OCI-LY7 (cell line): ENCODE results near the gene TEKT5.

Source experiments
- EZH2phosphoT487 ChIP-seq: fragments of 200-600 bp; sonication (generic); IDR thresholded peaks from 2 replicates; pipeline ENCODE4 v1.6.1; 2018; ENCODE audit warnings: low read depth, borderline replicate concordance, mild to moderate bottlenecking, mixed run types, antibody characterized with exemption, low read length, moderate library complexity, mixed read lengths
- TF ChIP-seq, protein P1 (sequence below): fragments of 200-600 bp; sonication (generic); conservative IDR thresholded peaks from 2 replicates; pipeline ENCODE4 v1.5.1; 2014; ENCODE audit warnings: mild to moderate bottlenecking, antibody characterized with exemption, low read length, moderate library complexity, mixed read lengths

DNA sequence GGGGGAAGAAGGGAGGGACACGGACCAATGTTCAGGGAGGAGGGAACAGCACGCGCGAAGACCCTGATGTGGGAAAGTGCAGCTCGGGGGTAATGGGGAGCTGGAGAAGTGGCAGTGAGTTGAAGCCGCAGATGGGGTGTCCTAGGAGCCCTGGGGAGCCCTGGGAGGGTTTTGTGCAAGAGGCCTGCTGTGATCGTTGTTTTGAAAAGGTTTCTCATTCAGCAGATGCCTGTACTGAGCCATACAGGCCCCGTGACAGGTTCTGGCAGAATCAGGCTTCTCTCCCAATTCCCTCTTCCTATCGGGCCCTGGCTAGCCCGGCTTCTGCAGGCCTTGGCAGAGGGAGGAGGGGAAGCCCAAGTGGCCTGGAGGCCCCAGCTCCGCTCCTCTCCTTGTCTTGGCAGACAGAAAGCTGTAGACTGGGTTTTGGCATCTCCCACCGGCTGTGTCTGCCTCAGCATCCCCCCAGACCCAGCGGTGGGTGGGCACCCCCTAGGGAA, 76.0 kb downstream of the TEKT5 start:
- TF ChIP-seq, protein P1, sequence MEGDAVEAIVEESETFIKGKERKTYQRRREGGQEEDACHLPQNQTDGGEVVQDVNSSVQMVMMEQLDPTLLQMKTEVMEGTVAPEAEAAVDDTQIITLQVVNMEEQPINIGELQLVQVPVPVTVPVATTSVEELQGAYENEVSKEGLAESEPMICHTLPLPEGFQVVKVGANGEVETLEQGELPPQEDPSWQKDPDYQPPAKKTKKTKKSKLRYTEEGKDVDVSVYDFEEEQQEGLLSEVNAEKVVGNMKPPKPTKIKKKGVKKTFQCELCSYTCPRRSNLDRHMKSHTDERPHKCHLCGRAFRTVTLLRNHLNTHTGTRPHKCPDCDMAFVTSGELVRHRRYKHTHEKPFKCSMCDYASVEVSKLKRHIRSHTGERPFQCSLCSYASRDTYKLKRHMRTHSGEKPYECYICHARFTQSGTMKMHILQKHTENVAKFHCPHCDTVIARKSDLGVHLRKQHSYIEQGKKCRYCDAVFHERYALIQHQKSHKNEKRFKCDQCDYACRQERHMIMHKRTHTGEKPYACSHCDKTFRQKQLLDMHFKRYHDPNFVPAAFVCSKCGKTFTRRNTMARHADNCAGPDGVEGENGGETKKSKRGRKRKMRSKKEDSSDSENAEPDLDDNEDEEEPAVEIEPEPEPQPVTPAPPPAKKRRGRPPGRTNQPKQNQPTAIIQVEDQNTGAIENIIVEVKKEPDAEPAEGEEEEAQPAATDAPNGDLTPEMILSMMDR = no peak
- no peak for TF ChIP-seq EZH2phosphoT487
